Measurements from ENCODE around the gene HIRA. TPM values are rescaled to one million over a fixed set of nuclear protein-coding genes. Genes with fewer than 3 reads are reported as not detected.

Gene HIRA
- total and polyA plus RNA-seq, 9 of the 15 experiments (the other 6 are each of a cell fraction or from before 2014, with no cell fraction given), result 0.96 to 132 (median 58.4) TPM

- TF ChIP-seq, protein P1, sequence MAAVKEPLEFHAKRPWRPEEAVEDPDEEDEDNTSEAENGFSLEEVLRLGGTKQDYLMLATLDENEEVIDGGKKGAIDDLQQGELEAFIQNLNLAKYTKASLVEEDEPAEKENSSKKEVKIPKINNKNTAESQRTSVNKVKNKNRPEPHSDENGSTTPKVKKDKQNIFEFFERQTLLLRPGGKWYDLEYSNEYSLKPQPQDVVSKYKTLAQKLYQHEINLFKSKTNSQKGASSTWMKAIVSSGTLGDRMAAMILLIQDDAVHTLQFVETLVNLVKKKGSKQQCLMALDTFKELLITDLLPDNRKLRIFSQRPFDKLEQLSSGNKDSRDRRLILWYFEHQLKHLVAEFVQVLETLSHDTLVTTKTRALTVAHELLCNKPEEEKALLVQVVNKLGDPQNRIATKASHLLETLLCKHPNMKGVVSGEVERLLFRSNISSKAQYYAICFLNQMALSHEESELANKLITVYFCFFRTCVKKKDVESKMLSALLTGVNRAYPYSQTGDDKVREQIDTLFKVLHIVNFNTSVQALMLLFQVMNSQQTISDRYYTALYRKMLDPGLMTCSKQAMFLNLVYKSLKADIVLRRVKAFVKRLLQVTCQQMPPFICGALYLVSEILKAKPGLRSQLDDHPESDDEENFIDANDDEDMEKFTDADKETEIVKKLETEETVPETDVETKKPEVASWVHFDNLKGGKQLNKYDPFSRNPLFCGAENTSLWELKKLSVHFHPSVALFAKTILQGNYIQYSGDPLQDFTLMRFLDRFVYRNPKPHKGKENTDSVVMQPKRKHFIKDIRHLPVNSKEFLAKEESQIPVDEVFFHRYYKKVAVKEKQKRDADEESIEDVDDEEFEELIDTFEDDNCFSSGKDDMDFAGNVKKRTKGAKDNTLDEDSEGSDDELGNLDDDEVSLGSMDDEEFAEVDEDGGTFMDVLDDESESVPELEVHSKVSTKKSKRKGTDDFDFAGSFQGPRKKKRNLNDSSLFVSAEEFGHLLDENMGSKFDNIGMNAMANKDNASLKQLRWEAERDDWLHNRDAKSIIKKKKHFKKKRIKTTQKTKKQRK (IDR thresholded peaks at IDR 0.05; ENCODE audit: borderline replicate concordance, low read depth, low read length), result no peak
- TF ChIP-seq TARDBP (IDR thresholded peaks at IDR 0.05) (peak; percentile 20; the same call in 1 of the 2 replicates), ZNF316 (IDR thresholded peaks at IDR 0.05) (no peak), DIDO1 (tag; IDR thresholded peaks at IDR 0.05; ENCODE audit: low read depth) (no peak), HDGF (IDR thresholded peaks at IDR 0.05) (no peak; the same call in 1 of the 2 replicates), ZNF174 (CRISPR knock-in tag; IDR thresholded peaks at IDR 0.05) (peak; percentile 37; the same call in 1 of the 2 replicates), MED1 (CRISPR knock-in tag; IDR thresholded peaks at IDR 0.05; ENCODE audit: borderline replicate concordance) (no peak), MTA1 (IDR thresholded peaks at IDR 0.05; ENCODE audit: borderline replicate concordance) (no peak), ZNF655 (CRISPR knock-in tag; IDR thresholded peaks at IDR 0.05) (no peak), ZNF444 (CRISPR knock-in tag; IDR thresholded peaks at IDR 0.05) (peak; percentile 61; the same call in 1 of the 2 replicates), LCOR (CRISPR knock-in tag; IDR thresholded peaks at IDR 0.05) (no peak), SRF (CRISPR knock-in tag; IDR thresholded peaks at IDR 0.05) (no peak), SRSF9 (IDR thresholded peaks at IDR 0.05; ENCODE audit: borderline replicate concordance, low read depth, low read length) (no peak)
- TF ChIP-seq, protein P2, sequence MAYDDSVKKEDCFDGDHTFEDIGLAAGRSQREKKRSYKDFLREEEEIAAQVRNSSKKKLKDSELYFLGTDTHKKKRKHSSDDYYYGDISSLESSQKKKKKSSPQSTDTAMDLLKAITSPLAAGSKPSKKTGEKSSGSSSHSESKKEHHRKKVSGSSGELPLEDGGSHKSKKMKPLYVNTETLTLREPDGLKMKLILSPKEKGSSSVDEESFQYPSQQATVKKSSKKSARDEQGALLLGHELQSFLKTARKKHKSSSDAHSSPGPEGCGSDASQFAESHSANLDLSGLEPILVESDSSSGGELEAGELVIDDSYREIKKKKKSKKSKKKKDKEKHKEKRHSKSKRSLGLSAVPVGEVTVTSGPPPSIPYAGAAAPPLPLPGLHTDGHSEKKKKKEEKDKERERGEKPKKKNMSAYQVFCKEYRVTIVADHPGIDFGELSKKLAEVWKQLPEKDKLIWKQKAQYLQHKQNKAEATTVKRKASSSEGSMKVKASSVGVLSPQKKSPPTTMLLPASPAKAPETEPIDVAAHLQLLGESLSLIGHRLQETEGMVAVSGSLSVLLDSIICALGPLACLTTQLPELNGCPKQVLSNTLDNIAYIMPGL (CRISPR knock-in tag; IDR thresholded peaks at IDR 0.05), result no peak
- TF ChIP-seq, protein P3, sequence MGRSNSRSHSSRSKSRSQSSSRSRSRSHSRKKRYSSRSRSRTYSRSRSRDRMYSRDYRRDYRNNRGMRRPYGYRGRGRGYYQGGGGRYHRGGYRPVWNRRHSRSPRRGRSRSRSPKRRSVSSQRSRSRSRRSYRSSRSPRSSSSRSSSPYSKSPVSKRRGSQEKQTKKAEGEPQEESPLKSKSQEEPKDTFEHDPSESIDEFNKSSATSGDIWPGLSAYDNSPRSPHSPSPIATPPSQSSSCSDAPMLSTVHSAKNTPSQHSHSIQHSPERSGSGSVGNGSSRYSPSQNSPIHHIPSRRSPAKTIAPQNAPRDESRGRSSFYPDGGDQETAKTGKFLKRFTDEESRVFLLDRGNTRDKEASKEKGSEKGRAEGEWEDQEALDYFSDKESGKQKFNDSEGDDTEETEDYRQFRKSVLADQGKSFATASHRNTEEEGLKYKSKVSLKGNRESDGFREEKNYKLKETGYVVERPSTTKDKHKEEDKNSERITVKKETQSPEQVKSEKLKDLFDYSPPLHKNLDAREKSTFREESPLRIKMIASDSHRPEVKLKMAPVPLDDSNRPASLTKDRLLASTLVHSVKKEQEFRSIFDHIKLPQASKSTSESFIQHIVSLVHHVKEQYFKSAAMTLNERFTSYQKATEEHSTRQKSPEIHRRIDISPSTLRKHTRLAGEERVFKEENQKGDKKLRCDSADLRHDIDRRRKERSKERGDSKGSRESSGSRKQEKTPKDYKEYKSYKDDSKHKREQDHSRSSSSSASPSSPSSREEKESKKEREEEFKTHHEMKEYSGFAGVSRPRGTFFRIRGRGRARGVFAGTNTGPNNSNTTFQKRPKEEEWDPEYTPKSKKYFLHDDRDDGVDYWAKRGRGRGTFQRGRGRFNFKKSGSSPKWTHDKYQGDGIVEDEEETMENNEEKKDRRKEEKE (IDR thresholded peaks at IDR 0.05; ENCODE audit: borderline replicate concordance in 1 of 2, control insufficient read depth in 1 of 2, low read depth in 2 of 2, low read length in 1 of 2), result no peak
- TF ChIP-seq, protein P4, sequence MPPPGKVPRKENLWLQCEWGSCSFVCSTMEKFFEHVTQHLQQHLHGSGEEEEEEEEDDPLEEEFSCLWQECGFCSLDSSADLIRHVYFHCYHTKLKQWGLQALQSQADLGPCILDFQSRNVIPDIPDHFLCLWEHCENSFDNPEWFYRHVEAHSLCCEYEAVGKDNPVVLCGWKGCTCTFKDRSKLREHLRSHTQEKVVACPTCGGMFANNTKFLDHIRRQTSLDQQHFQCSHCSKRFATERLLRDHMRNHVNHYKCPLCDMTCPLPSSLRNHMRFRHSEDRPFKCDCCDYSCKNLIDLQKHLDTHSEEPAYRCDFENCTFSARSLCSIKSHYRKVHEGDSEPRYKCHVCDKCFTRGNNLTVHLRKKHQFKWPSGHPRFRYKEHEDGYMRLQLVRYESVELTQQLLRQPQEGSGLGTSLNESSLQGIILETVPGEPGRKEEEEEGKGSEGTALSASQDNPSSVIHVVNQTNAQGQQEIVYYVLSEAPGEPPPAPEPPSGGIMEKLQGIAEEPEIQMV (tag; conservative IDR thresholded peaks at IDR 0.05; ENCODE audit: low read depth), result no peak
Measured at GRCh38 chr22:19419464-19420178, 11.9 kb downstream of the HIRA start (continued).
